ENCODE results near the gene SDC4. TPM values are rescaled to one million over a fixed set of nuclear protein-coding genes. Genes with fewer than 3 reads are reported as not detected.

The SDC4 gene
- total and polyA plus RNA-seq, 4 donors: 54.4 to 147 (median 83.6) TPM

DNA sequence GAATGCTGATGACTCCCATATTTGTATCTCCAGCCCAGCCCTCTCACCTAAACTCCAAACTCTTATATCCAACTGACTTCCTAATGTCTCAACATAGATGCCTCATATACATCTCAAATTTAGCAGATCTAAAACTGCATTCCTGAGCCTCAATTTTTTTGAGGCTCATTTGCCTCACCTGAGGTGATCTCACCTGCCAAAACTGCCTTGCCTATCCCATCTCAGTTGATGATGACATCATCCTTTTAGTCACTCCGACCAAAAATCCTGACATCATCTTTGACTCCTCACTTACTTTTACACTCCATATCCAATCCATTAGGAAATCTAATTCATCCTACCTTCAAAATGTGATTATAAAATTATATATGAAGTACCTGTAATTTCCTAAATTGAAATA is 68.2 kb downstream of the SDC4 start:
- no peaks in the 10 kb centered on the region for H3K36me3 ChIP-seq (ENCODE audit: control insufficient read depth in 4 of 4, insufficient read depth in 3 of 4, low read depth in 1 of 4, low read length in 3 of 4)
- H3K27me3 ChIP-seq (ENCODE audit: control insufficient read depth in 4 of 4, insufficient read depth in 4 of 4, low read length in 3 of 4): no peaks in the 10 kb centered on the region
- H3K4me1 ChIP-seq (ENCODE audit: control insufficient read depth in 4 of 4, insufficient read depth in 4 of 4, low read length in 3 of 4): peaks cover 0 to 8% (median 0%) of the 10 kb centered on the region in 4 donors
- 86% methylated on average over 1 of the region's 1 CpG for WGBS
- no peak overlapping the region for H3K27ac ChIP-seq (ENCODE audit: low read depth in 1 of 2, low read length in 2 of 2)
- H3K4me3 ChIP-seq (ENCODE audit: low read depth in 1 of 3, low read length in 3 of 3): no peak overlapping the region
- no peak overlapping the region for H3K9ac ChIP-seq (ENCODE audit: low read depth in 1 of 2, low read length in 2 of 2)
- DNase-seq (ENCODE audit: low spot score): no peak
- TF ChIP-seq NR2F2 (IDR thresholded peaks at IDR 0.05) (no peak), HNF4G (IDR thresholded peaks at IDR 0.05) (no peak), TAF1 (conservative IDR thresholded peaks at IDR 0.05) (no peak), JUND (IDR thresholded peaks at IDR 0.05) (no peak), HNF4A (conservative IDR thresholded peaks at IDR 0.05) (no peak), FOXA2 (IDR thresholded peaks at IDR 0.05) (no peak), GABPA (IDR thresholded peaks at IDR 0.05 in 1 of 2, conservative IDR thresholded peaks at IDR 0.05 in 1 of 2) (no peak), RXRA (IDR thresholded peaks at IDR 0.05) (no peak)
- TF ChIP-seq, protein P1, sequence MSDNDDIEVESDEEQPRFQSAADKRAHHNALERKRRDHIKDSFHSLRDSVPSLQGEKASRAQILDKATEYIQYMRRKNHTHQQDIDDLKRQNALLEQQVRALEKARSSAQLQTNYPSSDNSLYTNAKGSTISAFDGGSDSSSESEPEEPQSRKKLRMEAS (IDR thresholded peaks at IDR 0.05): no peak
- TF ChIP-seq, protein P2, sequence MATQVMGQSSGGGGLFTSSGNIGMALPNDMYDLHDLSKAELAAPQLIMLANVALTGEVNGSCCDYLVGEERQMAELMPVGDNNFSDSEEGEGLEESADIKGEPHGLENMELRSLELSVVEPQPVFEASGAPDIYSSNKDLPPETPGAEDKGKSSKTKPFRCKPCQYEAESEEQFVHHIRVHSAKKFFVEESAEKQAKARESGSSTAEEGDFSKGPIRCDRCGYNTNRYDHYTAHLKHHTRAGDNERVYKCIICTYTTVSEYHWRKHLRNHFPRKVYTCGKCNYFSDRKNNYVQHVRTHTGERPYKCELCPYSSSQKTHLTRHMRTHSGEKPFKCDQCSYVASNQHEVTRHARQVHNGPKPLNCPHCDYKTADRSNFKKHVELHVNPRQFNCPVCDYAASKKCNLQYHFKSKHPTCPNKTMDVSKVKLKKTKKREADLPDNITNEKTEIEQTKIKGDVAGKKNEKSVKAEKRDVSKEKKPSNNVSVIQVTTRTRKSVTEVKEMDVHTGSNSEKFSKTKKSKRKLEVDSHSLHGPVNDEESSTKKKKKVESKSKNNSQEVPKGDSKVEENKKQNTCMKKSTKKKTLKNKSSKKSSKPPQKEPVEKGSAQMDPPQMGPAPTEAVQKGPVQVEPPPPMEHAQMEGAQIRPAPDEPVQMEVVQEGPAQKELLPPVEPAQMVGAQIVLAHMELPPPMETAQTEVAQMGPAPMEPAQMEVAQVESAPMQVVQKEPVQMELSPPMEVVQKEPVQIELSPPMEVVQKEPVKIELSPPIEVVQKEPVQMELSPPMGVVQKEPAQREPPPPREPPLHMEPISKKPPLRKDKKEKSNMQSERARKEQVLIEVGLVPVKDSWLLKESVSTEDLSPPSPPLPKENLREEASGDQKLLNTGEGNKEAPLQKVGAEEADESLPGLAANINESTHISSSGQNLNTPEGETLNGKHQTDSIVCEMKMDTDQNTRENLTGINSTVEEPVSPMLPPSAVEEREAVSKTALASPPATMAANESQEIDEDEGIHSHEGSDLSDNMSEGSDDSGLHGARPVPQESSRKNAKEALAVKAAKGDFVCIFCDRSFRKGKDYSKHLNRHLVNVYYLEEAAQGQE (IDR thresholded peaks at IDR 0.05): no peak
- TF ChIP-seq, protein P3, sequence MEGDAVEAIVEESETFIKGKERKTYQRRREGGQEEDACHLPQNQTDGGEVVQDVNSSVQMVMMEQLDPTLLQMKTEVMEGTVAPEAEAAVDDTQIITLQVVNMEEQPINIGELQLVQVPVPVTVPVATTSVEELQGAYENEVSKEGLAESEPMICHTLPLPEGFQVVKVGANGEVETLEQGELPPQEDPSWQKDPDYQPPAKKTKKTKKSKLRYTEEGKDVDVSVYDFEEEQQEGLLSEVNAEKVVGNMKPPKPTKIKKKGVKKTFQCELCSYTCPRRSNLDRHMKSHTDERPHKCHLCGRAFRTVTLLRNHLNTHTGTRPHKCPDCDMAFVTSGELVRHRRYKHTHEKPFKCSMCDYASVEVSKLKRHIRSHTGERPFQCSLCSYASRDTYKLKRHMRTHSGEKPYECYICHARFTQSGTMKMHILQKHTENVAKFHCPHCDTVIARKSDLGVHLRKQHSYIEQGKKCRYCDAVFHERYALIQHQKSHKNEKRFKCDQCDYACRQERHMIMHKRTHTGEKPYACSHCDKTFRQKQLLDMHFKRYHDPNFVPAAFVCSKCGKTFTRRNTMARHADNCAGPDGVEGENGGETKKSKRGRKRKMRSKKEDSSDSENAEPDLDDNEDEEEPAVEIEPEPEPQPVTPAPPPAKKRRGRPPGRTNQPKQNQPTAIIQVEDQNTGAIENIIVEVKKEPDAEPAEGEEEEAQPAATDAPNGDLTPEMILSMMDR (IDR thresholded peaks at IDR 0.05; ENCODE audit: low read depth, low read length, missing input control): no peak
- no peaks in the 10 kb centered on the region for H3K9me3 ChIP-seq (ENCODE audit: control insufficient read depth in 4 of 4, low read length in 3 of 4)

DNA sequence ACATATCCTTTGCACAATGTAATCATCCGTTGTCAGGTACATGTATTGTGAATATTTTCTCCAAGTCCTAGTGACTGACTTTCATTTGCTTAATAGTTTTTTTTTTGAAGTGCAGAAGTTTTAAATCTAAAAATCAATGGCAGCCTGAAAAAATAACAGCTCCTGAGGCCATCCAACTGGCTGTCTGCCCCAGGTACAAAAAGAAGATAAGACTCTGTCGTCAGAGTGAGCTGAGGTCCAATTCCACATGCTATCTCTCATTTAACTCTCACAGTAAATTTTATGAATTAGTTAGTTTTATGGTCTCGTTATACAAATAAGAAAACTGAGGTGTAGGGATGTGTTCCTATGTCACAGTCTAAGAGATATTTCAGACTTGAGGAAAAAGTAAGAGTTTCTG is 72.9 kb downstream of the SDC4 start:
- H3K9ac ChIP-seq (ENCODE audit: low read depth in 1 of 2, low read length in 2 of 2): no peak overlapping the region
- 29% methylated on average over 3 of the region's 3 CpGs for WGBS
- TF ChIP-seq, protein P4, sequence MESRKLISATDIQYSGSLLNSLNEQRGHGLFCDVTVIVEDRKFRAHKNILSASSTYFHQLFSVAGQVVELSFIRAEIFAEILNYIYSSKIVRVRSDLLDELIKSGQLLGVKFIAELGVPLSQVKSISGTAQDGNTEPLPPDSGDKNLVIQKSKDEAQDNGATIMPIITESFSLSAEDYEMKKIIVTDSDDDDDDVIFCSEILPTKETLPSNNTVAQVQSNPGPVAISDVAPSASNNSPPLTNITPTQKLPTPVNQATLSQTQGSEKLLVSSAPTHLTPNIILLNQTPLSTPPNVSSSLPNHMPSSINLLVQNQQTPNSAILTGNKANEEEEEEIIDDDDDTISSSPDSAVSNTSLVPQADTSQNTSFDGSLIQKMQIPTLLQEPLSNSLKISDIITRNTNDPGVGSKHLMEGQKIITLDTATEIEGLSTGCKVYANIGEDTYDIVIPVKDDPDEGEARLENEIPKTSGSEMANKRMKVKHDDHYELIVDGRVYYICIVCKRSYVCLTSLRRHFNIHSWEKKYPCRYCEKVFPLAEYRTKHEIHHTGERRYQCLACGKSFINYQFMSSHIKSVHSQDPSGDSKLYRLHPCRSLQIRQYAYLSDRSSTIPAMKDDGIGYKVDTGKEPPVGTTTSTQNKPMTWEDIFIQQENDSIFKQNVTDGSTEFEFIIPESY (IDR thresholded peaks at IDR 0.05): no peak
- peak in 1 of 2 donors; percentile 22 for TF ChIP-seq RXRA (IDR thresholded peaks at IDR 0.05)
- TF ChIP-seq, protein P2 (IDR thresholded peaks at IDR 0.05): no peak
- no peak for TF ChIP-seq FOXA2 (IDR thresholded peaks at IDR 0.05)
- no peak for TF ChIP-seq TAF1 (conservative IDR thresholded peaks at IDR 0.05)
- TF ChIP-seq, protein P5, sequence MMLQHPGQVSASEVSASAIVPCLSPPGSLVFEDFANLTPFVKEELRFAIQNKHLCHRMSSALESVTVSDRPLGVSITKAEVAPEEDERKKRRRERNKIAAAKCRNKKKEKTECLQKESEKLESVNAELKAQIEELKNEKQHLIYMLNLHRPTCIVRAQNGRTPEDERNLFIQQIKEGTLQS (IDR thresholded peaks at IDR 0.05): no peak
- peak; percentile 65 for TF ChIP-seq YY1 (IDR thresholded peaks at IDR 0.05)
- no peak for TF ChIP-seq JUND (IDR thresholded peaks at IDR 0.05)
- TF ChIP-seq FOXA1 (IDR thresholded peaks at IDR 0.05): no peak
- TF ChIP-seq, protein P1 (IDR thresholded peaks at IDR 0.05): peak; percentile 13
- no peak for TF ChIP-seq NR2F2 (IDR thresholded peaks at IDR 0.05)
- no peak for TF ChIP-seq GABPA (IDR thresholded peaks at IDR 0.05 in 1 of 2, conservative IDR thresholded peaks at IDR 0.05 in 1 of 2)
- TF ChIP-seq, protein P3 (IDR thresholded peaks at IDR 0.05; ENCODE audit: low read depth, low read length, missing input control): no peak
- TF ChIP-seq SP1 (IDR thresholded peaks at IDR 0.05): no peak
- TF ChIP-seq RAD21 (IDR thresholded peaks at IDR 0.05): no peak
- peak; percentile 29 to 55 for TF ChIP-seq HNF4A (conservative IDR thresholded peaks at IDR 0.05)

More for the DNA sequence above, 72.9 kb downstream of the SDC4 start:
- no peaks in the 10 kb centered on the region for H3K36me3 ChIP-seq (ENCODE audit: control insufficient read depth in 4 of 4, insufficient read depth in 3 of 4, low read depth in 1 of 4, low read length in 3 of 4)
- no peak for DNase-seq (ENCODE audit: low spot score)
- peaks cover 0 to 11% (median 0%) of the 10 kb centered on the region in 4 donors for H3K4me1 ChIP-seq (ENCODE audit: control insufficient read depth in 4 of 4, insufficient read depth in 4 of 4, low read length in 3 of 4)
- no peaks in the 10 kb centered on the region for H3K27me3 ChIP-seq (ENCODE audit: control insufficient read depth in 4 of 4, insufficient read depth in 4 of 4, low read length in 3 of 4)
- H3K27ac ChIP-seq (ENCODE audit: low read depth in 1 of 2, low read length in 2 of 2): no peak overlapping the region
- no peaks in the 10 kb centered on the region for H3K9me3 ChIP-seq (ENCODE audit: control insufficient read depth in 4 of 4, low read length in 3 of 4)
- no peak overlapping the region for H3K4me3 ChIP-seq (ENCODE audit: low read depth in 1 of 3, low read length in 3 of 3)
